A549 (cell line): ENCODE data around the gene CCDC187. TPM values are rescaled to one million over a fixed set of nuclear protein-coding genes. Genes with fewer than 3 reads are reported as not detected.

Source experiments
- ATAC-seq, 2 experiments: fragments of 200-7000 bp in 1 of 2; fragments of >200 bp in 1 of 2; cut with Nextera tagmentation in 1 of 2; cut with Tn5 transposase in 1 of 2; 3 replicates each; pipeline versions ENCODE4 v1.8.0 to v1.9.1; 2018 to 2020; ENCODE audit warnings: mild to moderate bottlenecking in 1 of 2, moderate library complexity in 1 of 2
- CTCF ChIA-PET: fragments of 300-600 bp; sonication (Branson Sonifier 250); formaldehyde crosslinking; extraction: SDS; loops from one replicate; lab custom pipeline; 2021; ENCODE audit warnings: antibody characterized with exemption, inconsistent platforms; lab: Yijun Ruan, JAX
- POLR2A ChIA-PET: fragments of 350-600 bp; formaldehyde crosslinking; extraction: SDS; loops from one replicate; lab custom pipeline; 2021; ENCODE audit warnings: antibody characterized with exemption, inconsistent platforms; lab: Yijun Ruan, JAX
- DNase-seq, 2 experiments: peaks; one replicate each; pipeline versions ENCODE4 v3.0.0 to v3.0.0-alpha.2; 2011 to 2016; ENCODE audit warnings: low read depth in 1 of 2, low spot score in 1 of 2
- FAIRE-seq: peaks from 2 replicates; lab custom pipeline; 2011; peaks lifted over from hg19 to GRCh38; lab: Jason Lieb, UNC
- H3K27ac ChIP-seq, 2 experiments: fragments of >200 bp; sonication (Bioruptor Twin); formaldehyde crosslinking; 3 replicates each; pipeline ENCODE4 v1.5.1; 2016 to 2017
- H3K4me1 ChIP-seq: fragments of >200 bp; sonication (Bioruptor Twin); formaldehyde crosslinking; 3 replicates; pipeline ENCODE4 v1.6.1; 2016
- H3K4me2 ChIP-seq: fragments of >200 bp; sonication (Bioruptor Twin); formaldehyde crosslinking; 3 replicates; pipeline ENCODE4 v1.6.1; 2016
- H3K4me3 ChIP-seq: fragments of >200 bp; sonication (Bioruptor Twin); formaldehyde crosslinking; 3 replicates; pipeline ENCODE4 v1.5.1; 2016
- H3K9me3 ChIP-seq: fragments of >200 bp; sonication (Bioruptor Twin); formaldehyde crosslinking; 3 replicates; pipeline ENCODE4 v1.6.1; 2016
- BHLHE40 ChIP-seq: IDR thresholded peaks from 2 replicates; pipeline ENCODE4 v1.6.1; 2012; ENCODE audit warnings: low read depth, low read length, inconsistent platforms
- CHD2 ChIP-seq: fragments of 150-350 bp; IDR thresholded peaks from 2 replicates; pipeline ENCODE4 v1.6.1; 2014; ENCODE audit warnings: low read length; ENCODE audit not compliant: partially characterized antibody
- EHF ChIP-seq: fragments of 250-450 bp; sonication (Bioruptor Pico); IDR thresholded peaks from 2 replicates; pipeline ENCODE4 v1.5.0; 2020; ENCODE audit warnings: mild to moderate bottlenecking
- EP300 ChIP-seq, 2 experiments: fragments of >200 bp; sonication (Bioruptor Twin); formaldehyde crosslinking; IDR thresholded peaks; 2 replicates in 1 of 2; 3 replicates in 1 of 2; pipeline ENCODE4 v1.6.1; 2016 to 2017
- ESRRA ChIP-seq: fragments of 150-350 bp; IDR thresholded peaks from 2 replicates; pipeline ENCODE4 v1.6.1; 2014; ENCODE audit warnings: mild to moderate bottlenecking, low read length, borderline replicate concordance
- GATA3 ChIP-seq: IDR thresholded peaks from 2 replicates; pipeline ENCODE4 v1.6.1; 2012; ENCODE audit warnings: borderline replicate concordance
- HOXA7 ChIP-seq: fragments of 250-450 bp; sonication (Bioruptor Pico); IDR thresholded peaks from 2 replicates; pipeline ENCODE4 v1.5.0; 2020; ENCODE audit warnings: mild to moderate bottlenecking, moderate library complexity
- HOXB5 ChIP-seq: fragments of 250-450 bp; sonication (Bioruptor Pico); IDR thresholded peaks from 2 replicates; pipeline ENCODE4 v1.5.0; 2020; ENCODE audit warnings: mild to moderate bottlenecking, moderate library complexity
- JUN ChIP-seq, 2 experiments: fragments of >200 bp; sonication (Bioruptor Twin); formaldehyde crosslinking; IDR thresholded peaks; 2 replicates in 1 of 2; 3 replicates in 1 of 2; pipeline ENCODE4 v1.6.1; 2016 to 2017
- KDM1A ChIP-seq: fragments of 200-600 bp; sonication (generic); IDR thresholded peaks from 2 replicates; pipeline ENCODE4 v1.6.1; 2016; ENCODE audit warnings: low read depth, mild to moderate bottlenecking
- KDM5A ChIP-seq: fragments of 200-600 bp; sonication (generic); IDR thresholded peaks from 2 replicates; pipeline ENCODE4 v1.6.1; 2016; ENCODE audit warnings: antibody characterized with exemption, mild to moderate bottlenecking
- MAZ ChIP-seq: fragments of 150-350 bp; IDR thresholded peaks from 2 replicates; pipeline ENCODE4 v1.6.1; 2014; ENCODE audit warnings: antibody characterized with exemption, low read depth, low read length, borderline replicate concordance
- MYC ChIP-seq: IDR thresholded peaks from 2 replicates; pipeline ENCODE4 v1.6.1; 2012; ENCODE audit warnings: mild to moderate bottlenecking, inconsistent platforms, low read length, improper control_type of control experiment, borderline replicate concordance
- PHF8 ChIP-seq: fragments of 200-600 bp; sonication (generic); IDR thresholded peaks from 2 replicates; pipeline ENCODE4 v1.6.1; 2016; ENCODE audit warnings: low read depth, mild to moderate bottlenecking, antibody characterized with exemption, moderate library complexity, borderline replicate concordance
- POLR2A ChIP-seq: IDR thresholded peaks from 2 replicates; pipeline ENCODE4 v1.6.1; 2012; ENCODE audit warnings: mild to moderate bottlenecking, low read length
- RAD21 ChIP-seq, 2 experiments: fragments of >200 bp in 1 of 2; sonication (Bioruptor Twin) in 1 of 2; formaldehyde crosslinking in 1 of 2; IDR thresholded peaks in 1 of 2; conservative IDR thresholded peaks in 1 of 2; 2 replicates in 1 of 2; 3 replicates in 1 of 2; pipeline ENCODE4 v1.6.1; 2012 to 2018; ENCODE audit warnings: inconsistent platforms in 1 of 2
- RARB ChIP-seq: fragments of 250-450 bp; sonication (Bioruptor Pico); IDR thresholded peaks from 2 replicates; pipeline ENCODE4 v1.8.0; 2021; ENCODE audit warnings: mild to moderate bottlenecking, moderate library complexity
- SMC3 ChIP-seq: fragments of >200 bp; sonication (Bioruptor Twin); formaldehyde crosslinking; IDR thresholded peaks from 3 replicates; pipeline ENCODE4 v1.6.1; 2018; ENCODE audit warnings: inconsistent platforms
- TFCP2L1 ChIP-seq: fragments of 250-450 bp; sonication (Bioruptor Pico); IDR thresholded peaks from 2 replicates; pipeline ENCODE4 v1.5.0; 2021; ENCODE audit warnings: mild to moderate bottlenecking
- WGBS: methylation state at CpG from one replicate; pipeline ENCODE4 v1.1.6; 2017; ENCODE audit errors: missing lambda C conversion rate; 5-methylcytosine and 5-hydroxymethylcytosine counted together
- polyA plus RNA-seq, 4 experiments: library from polyadenylated mRNA; depleted of rRNA in 3 of 4; stranded (reverse); fragments of >200 nt; fragmentation: RNase III in 1 of 4; extraction: RNeasy Plus Mini Kit Qiagen cat#74134 plus additional on column Dnase treatment in 1 of 4; gene quantifications; 2 replicates in 3 of 4; 3 replicates in 1 of 4; pipeline ENCODE4 v1.2.3, GENCODE V29; 2011 to 2017
- TF ChIP-seq, protein P1 (sequence below): fragments of >200 bp; sonication (Bioruptor Twin); formaldehyde crosslinking; IDR thresholded peaks from 2 replicates; pipeline ENCODE4 v1.6.1; 2016
- TF ChIP-seq, protein P2 (sequence below): fragments of 150-350 bp; IDR thresholded peaks from 2 replicates; pipeline ENCODE4 v1.6.1; 2014; ENCODE audit warnings: low read depth, mild to moderate bottlenecking, low read length
- TF ChIP-seq, protein P3 (sequence below): fragments of >200 bp; sonication (Bioruptor Twin); formaldehyde crosslinking; IDR thresholded peaks from 3 replicates; pipeline ENCODE4 v1.5.1; 2016
- TF ChIP-seq, protein P4 (sequence below): IDR thresholded peaks from 2 replicates; pipeline ENCODE4 v1.6.1; 2012
- TF ChIP-seq, protein P5 (sequence below): fragments of 250-450 bp; sonication (Bioruptor Pico); IDR thresholded peaks from 2 replicates; pipeline ENCODE4 v1.5.0; 2020; ENCODE audit warnings: low read depth, mild to moderate bottlenecking, moderate library complexity
- TF ChIP-seq, protein P6 (sequence below): fragments of 450-650 bp; IDR thresholded peaks from 2 replicates; pipeline ENCODE4 v1.6.1; 2014; ENCODE audit warnings: antibody characterized with exemption

Gene CCDC187
- polyA plus RNA-seq, 2 of the 4 experiments (the other 2 are of a cell fraction): under 0.01 TPM; not detected in 1

DNA sequence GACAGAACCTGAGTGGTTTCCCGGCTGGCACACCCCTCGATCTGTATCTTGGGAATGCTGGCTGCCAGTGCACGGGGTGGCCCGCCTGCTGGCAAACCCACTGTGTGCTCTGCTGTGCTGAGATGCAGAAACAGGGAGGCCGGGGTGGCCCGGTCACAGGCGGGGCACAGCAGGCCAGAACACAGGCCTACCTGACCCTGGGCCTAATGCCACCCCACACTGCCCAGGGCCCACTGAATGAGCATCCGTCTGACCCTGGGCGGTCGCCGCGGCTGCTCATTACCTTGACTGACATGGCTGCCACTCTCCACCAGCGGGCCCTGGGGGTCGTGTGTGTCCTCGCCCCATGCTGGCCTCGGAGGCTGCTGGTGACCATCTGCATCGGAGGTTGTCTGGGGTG lies 44.1 kb downstream of the CCDC187 start:
- ChIA-PET CTCF (interaction anchor here (1.0 kb wide), 1 partner anchor 119 kb away, joined by 3 read pairs; no protein-coding TSS in a partner anchor), POLR2A (no interaction called here)
- no peak for DNase-seq
- TF ChIP-seq, protein P1, sequence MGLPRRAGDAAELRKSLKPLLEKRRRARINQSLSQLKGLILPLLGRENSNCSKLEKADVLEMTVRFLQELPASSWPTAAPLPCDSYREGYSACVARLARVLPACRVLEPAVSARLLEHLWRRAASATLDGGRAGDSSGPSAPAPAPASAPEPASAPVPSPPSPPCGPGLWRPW: no peak
- no peak for TF ChIP-seq EP300 (IDR thresholded peaks at IDR 0.05)
- TF ChIP-seq TFCP2L1 (CRISPR knock-in tag): no peak
- no peak for TF ChIP-seq SMC3
- TF ChIP-seq HOXA7 (CRISPR knock-in tag): no peak
- TF ChIP-seq MYC: no peak
- no peak for TF ChIP-seq CHD2
- TF ChIP-seq ESRRA: no peak
- TF ChIP-seq HOXB5 (CRISPR knock-in tag): no peak
- H3K9me3 ChIP-seq: no peaks in the 10 kb centered on the region
- no peak for FAIRE-seq
- no peak overlapping the region for H3K4me2 ChIP-seq
- 83% methylated on average over 13 of the region's 17 CpGs for WGBS
- ATAC-seq: no peak
- no peak overlapping the region for H3K27ac ChIP-seq
- no peak overlapping the region for H3K4me3 ChIP-seq
- H3K4me1 ChIP-seq: peaks cover 4% of the 10 kb centered on the region; the same call in 1 of the 3 replicates

DNA sequence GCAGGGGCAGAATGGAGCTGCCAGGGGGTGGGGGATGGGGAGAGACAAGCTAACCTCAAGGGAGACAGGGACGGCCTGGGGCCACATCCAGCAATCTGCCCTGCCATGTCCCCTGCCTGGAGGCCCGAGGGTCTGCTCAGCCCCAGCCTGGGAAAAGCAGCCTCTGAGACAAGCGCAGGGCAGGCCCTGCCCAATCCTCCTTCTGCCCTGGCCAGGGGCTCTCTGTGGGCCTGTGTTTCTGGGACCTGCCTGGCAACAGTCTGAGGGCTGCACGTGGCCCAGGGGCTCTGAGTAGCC lies 44.4 kb downstream of the CCDC187 start:
- Histone ChIP-seq H3K4me1 (peaks cover 4% of the 10 kb centered on the region; the same call in 1 of the 3 replicates), H3K4me3 (no peak overlapping the region), H3K9me3 (no peaks in the 10 kb centered on the region), H3K27ac (no peak overlapping the region), H3K4me2 (no peak overlapping the region)
- POLR2A ChIA-PET: no interaction called here
- CTCF ChIA-PET: interaction anchor here (1.0 kb wide), 1 partner anchor 16 kb away, joined by 3 read pairs; no protein-coding TSS in a partner anchor
- DNase-seq (no peak), ATAC-seq (0 out of 6 replicates have a peak, but pooled peaks of 1 of the 2 experiments have one; percentile 5), FAIRE-seq (no peak)
- TF ChIP-seq, protein P2, sequence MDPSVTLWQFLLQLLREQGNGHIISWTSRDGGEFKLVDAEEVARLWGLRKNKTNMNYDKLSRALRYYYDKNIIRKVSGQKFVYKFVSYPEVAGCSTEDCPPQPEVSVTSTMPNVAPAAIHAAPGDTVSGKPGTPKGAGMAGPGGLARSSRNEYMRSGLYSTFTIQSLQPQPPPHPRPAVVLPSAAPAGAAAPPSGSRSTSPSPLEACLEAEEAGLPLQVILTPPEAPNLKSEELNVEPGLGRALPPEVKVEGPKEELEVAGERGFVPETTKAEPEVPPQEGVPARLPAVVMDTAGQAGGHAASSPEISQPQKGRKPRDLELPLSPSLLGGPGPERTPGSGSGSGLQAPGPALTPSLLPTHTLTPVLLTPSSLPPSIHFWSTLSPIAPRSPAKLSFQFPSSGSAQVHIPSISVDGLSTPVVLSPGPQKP: no peak
- 61% methylated on average over 4 of the region's 4 CpGs for WGBS

DNA sequence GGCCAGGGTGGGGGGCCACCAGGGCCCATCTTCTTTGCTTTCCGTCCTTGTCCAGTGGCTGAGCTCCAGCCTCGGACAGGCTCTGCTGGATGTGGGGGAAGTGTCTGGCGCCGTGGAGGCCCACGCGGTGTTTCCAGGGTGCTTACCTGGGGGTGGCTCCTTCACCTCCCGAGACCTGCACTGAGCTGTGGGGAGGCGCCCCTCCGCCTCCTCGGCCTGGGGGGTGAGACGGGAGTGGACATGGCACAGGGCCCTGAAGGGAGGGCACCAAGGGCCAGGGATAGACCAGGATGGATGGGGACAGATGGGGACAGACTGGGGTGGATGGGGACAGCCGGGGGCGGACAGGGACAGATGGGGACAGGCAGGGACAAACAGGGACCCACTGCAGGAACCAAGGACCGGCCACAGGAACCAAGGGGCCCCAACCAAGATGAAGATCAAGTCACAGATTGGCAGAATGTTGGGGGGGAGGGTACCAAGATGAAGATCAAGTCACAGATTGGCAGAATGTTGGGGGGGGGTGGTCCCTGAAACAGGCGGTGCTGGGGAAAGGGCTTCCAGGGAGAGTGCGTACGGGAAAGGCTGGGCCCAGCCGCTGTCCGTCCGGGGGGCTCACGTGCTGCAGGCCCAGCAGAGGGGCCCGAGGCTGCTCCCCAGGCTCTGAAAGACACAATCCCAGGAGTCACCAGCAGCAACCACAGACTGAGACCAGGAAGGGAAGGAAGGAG lies 44.9 kb downstream of the CCDC187 start:
- Histone ChIP-seq H3K9me3 (no peaks in the 10 kb centered on the region), H3K4me2 (no peak overlapping the region), H3K27ac (no peak overlapping the region), H3K4me3 (no peak overlapping the region), H3K4me1 (peaks cover 4% of the 10 kb centered on the region; the same call in 1 of the 3 replicates)
- TF ChIP-seq, protein P3, sequence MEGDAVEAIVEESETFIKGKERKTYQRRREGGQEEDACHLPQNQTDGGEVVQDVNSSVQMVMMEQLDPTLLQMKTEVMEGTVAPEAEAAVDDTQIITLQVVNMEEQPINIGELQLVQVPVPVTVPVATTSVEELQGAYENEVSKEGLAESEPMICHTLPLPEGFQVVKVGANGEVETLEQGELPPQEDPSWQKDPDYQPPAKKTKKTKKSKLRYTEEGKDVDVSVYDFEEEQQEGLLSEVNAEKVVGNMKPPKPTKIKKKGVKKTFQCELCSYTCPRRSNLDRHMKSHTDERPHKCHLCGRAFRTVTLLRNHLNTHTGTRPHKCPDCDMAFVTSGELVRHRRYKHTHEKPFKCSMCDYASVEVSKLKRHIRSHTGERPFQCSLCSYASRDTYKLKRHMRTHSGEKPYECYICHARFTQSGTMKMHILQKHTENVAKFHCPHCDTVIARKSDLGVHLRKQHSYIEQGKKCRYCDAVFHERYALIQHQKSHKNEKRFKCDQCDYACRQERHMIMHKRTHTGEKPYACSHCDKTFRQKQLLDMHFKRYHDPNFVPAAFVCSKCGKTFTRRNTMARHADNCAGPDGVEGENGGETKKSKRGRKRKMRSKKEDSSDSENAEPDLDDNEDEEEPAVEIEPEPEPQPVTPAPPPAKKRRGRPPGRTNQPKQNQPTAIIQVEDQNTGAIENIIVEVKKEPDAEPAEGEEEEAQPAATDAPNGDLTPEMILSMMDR: no peak
- TF ChIP-seq SMC3 (no peak), BHLHE40 (no peak), RARB (CRISPR knock-in tag) (no peak)
- WGBS: 73% methylated on average over 18 of the region's 22 CpGs
- ATAC-seq (no peak), FAIRE-seq (no peak), DNase-seq (no peak)
- POLR2A ChIA-PET: no interaction called here
- CTCF ChIA-PET: interaction anchor here (1.0 to 3.5 kb wide), 3 partner anchors 16 to 25 kb away, joined by 3 to 23 read pairs (median 4); no protein-coding TSS in a partner anchor

DNA sequence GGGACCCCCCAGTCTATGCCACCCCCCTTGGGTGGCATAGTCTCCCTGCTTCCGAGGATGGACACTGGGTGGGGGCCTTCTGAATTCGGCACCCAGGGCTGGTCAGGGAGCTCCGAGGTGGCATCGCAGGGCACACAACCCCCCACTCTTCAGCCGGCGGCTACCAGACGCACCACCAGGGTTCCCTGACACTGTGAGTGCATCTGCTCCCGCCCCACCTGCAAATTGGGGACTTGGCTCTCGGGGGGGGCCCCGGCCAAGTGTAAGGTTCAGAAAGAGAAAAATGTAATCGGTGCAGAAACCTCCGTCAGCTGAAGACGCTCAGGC lies 45.6 kb downstream of the CCDC187 start:
- POLR2A ChIA-PET: no interaction called here
- 55% methylated on average over 7 of the region's 13 CpGs for WGBS
- Histone ChIP-seq H3K9me3 (no peaks in the 10 kb centered on the region), H3K4me1 (peaks cover 4% of the 10 kb centered on the region; the same call in 1 of the 3 replicates), H3K4me2 (no peak overlapping the region), H3K27ac (no peak overlapping the region), H3K4me3 (no peak overlapping the region)
- no peak for FAIRE-seq
- CTCF ChIA-PET: interaction anchor here (1.5 to 3.5 kb wide), 2 partner anchors 15 to 25 kb away, joined by 4 to 23 read pairs; no protein-coding TSS in a partner anchor
- no peak for DNase-seq
- ATAC-seq: no peak
- TF ChIP-seq, protein P4, sequence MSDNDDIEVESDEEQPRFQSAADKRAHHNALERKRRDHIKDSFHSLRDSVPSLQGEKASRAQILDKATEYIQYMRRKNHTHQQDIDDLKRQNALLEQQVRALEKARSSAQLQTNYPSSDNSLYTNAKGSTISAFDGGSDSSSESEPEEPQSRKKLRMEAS: no peak
- TF ChIP-seq RAD21 (conservative IDR thresholded peaks at IDR 0.05 in 1 of 2, IDR thresholded peaks at IDR 0.05 in 1 of 2): no peak
- TF ChIP-seq JUN (IDR thresholded peaks at IDR 0.05): no peak
- TF ChIP-seq, protein P5, sequence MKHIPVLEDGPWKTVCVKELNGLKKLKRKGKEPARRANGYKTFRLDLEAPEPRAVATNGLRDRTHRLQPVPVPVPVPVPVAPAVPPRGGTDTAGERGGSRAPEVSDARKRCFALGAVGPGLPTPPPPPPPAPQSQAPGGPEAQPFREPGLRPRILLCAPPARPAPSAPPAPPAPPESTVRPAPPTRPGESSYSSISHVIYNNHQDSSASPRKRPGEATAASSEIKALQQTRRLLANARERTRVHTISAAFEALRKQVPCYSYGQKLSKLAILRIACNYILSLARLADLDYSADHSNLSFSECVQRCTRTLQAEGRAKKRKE (CRISPR knock-in tag): no peak
- no peak for TF ChIP-seq MAZ
- TF ChIP-seq PHF8: no peak
- TF ChIP-seq, protein P6, sequence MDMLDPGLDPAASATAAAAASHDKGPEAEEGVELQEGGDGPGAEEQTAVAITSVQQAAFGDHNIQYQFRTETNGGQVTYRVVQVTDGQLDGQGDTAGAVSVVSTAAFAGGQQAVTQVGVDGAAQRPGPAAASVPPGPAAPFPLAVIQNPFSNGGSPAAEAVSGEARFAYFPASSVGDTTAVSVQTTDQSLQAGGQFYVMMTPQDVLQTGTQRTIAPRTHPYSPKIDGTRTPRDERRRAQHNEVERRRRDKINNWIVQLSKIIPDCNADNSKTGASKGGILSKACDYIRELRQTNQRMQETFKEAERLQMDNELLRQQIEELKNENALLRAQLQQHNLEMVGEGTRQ: no peak
- no peak for TF ChIP-seq KDM1A
- TF ChIP-seq EHF (CRISPR knock-in tag): no peak
- TF ChIP-seq KDM5A: no peak
- no peak for TF ChIP-seq GATA3
- TF ChIP-seq POLR2A: no peak
